ENCODE data around the gene PDCD6IP. TPM values are rescaled to one million over a fixed set of nuclear protein-coding genes. Genes with fewer than 3 reads are reported as not detected.
A peak's percentile ranks its signal among the peaks of the same experiment; 100 is the strongest.
"Not testable (repeated sequence)": the region's sequence is repeated elsewhere in the genome, so short reads cannot be mapped to it uniquely, and the experiment has no call there.

Gene PDCD6IP, protein sequence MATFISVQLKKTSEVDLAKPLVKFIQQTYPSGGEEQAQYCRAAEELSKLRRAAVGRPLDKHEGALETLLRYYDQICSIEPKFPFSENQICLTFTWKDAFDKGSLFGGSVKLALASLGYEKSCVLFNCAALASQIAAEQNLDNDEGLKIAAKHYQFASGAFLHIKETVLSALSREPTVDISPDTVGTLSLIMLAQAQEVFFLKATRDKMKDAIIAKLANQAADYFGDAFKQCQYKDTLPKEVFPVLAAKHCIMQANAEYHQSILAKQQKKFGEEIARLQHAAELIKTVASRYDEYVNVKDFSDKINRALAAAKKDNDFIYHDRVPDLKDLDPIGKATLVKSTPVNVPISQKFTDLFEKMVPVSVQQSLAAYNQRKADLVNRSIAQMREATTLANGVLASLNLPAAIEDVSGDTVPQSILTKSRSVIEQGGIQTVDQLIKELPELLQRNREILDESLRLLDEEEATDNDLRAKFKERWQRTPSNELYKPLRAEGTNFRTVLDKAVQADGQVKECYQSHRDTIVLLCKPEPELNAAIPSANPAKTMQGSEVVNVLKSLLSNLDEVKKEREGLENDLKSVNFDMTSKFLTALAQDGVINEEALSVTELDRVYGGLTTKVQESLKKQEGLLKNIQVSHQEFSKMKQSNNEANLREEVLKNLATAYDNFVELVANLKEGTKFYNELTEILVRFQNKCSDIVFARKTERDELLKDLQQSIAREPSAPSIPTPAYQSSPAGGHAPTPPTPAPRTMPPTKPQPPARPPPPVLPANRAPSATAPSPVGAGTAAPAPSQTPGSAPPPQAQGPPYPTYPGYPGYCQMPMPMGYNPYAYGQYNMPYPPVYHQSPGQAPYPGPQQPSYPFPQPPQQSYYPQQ
- 168 TPM for total RNA-seq (ENCODE audit: insufficient read depth, low replicate concordance)

DNA sequence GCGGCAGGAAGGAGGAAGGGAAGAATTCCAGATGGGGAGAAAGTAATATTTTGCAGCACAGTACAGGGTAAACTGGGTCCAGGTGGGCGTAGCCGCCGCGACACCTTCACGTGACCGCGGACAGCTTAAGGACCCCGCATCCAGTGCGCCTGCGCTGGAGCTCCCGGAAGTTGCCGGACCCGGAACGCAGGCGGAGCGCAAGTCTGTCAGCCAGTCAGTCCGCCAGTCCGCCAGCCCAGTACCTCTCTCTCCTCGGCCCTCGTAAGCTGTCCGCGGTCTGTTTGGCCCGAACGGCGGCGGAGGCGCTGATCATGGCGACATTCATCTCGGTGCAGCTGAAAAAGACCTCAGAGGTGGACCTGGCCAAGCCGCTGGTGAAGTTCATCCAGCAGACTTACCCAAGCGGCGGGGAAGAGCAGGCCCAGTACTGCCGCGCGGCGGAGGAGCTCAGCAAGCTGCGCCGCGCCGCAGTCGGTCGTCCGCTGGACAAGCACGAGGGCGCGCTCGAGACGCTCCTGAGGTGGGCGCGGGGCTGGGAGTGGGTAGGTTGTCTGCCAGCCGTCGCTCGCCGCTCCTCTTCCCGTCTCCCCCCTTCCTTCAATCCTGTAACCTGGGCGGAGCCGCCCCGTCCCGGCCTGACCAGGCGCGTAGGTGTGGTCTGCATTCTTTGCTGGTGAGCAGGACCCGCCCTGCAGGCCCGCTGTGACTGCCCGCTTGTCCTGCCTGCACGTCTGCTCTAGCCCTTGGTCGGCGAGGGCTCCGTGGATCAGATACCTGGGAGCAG, at the start of gene PDCD6IP:
TSS of gene PDCD6IP (plus strand) at position 213 of the 784 bp plus-strand sequence. CDS start at position 312, 99 bp downstream.
- peak; percentile 95 for DNase-seq (ENCODE audit: low spot score)

DNA sequence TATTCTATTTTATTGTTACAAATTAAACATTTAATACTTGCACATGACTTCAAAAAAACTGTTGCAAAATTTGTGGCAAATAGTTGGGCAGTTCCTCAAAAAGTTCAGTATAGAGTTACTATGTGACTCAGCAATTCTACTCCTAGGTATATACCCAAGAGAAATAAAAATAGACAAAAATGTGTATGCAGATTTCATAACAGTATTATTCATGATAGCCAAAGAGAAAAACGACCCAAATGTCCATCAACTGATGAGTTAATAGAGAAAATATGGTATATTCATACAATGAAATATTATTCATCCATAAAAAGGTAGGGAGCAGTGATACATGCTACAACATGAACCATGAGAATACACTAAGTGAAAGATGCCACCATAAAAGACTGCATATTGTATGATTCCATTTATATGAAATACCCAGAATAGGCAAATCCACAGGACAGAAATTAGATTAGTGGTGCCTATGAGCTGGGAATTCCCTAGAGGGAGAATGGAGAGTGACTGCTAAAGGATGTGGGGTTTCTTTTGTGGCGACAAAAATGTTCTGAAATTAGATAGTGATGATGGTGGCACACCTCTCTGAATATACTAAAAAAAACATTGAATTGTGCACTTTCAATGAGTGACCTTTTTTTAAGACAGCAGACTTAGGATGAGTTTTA, 48.8 kb upstream of the PDCD6IP start:
- no peak for DNase-seq (ENCODE audit: low spot score)

DNA sequence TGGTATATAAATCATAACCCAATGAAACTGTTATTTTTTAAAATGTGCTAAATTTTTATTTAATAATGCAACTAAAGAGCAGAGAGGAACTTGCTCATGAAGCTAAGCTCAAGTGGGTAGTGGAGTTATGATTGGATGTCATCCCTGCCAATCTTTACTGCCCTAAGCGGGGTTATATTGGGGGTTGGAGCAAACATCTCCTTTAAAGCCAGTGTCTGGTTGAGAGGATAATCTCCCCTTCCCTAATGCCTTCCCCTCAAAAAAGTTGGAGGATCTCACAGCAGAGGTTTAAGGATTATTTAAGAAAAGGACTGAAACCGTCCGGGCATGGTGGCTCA, 48.2 kb upstream of the PDCD6IP start:
- no peak for DNase-seq (ENCODE audit: low spot score)

DNA sequence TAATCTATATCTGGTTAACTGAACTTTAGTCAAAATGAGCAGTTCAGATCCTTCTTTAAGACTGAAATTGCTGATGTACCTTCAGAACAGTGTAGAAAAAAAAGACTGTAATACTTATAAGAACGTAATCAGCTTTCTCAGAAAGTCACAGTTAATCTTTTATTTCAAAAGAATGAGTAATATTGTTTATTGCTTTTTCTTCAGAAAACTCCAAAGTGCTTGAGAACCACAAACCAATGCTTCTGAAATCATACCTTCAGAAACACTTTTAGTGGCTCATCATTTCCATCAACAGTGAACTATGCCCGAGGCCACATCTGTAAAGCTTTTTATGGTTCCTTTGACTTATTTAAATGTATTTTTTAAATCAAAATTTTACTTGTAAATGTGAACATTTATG, 47.1 kb upstream of the PDCD6IP start:
- no peak for DNase-seq (ENCODE audit: low spot score)

DNA sequence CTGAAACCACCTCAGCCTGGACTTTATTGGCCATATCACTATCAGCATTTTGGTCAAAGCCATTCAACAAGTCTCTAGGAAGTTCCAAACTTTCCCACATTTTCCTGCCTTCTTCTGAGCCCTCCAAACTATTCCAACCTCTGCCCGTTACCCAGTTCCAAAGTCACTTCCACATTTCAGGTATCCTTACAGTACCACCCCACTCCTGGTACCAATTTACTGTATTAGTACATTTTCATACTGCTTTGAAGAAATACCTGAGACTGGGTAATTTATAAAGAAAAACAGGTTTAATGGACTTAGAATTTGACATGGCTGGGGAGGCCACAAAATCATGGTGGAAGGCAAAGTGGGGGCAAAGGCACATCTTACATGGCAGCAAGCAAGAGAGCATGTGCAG, 44.0 kb upstream of the PDCD6IP start:
- DNase-seq (ENCODE audit: low spot score) = not testable (repeated sequence)

DNA sequence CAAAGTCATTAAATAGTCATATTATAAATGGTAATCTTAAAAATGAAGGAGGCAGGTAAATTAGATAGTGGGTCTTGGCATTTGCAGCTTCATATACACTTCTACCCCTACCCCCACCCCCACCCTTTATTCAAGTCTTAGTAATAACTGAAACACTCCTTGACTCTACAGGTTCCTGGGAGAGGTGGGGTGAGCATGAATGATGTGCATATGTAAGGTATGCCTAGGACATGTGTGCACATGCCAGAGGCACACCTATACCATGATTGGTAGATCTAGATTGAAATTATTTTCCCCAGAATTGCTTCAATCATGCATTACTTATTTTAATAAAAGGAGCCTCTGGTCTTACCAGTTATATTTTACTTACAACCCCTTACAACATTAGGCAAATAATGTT, 40.1 kb upstream of the PDCD6IP start:
- no peak for DNase-seq (ENCODE audit: low spot score)

DNA sequence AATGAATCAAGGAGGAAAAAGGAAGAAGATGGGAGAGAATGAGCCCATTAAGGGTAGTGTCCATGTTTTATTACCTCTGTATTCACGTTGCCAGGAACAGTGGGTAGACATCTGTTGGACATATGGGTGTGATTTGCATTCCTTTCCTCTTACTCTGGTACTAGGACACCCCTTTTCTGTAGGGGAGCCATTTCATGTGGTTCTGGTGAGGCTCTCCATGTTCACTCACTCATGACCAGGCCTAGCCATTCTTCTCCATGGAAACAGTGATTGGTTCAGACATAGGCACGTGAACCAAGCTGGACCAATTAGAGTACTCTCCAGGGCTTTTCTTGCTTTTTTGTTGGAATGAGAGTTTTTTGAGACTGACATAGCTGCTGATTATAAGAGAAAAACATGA, 39.6 kb upstream of the PDCD6IP start:
- no peak for DNase-seq (ENCODE audit: low spot score)

DNA sequence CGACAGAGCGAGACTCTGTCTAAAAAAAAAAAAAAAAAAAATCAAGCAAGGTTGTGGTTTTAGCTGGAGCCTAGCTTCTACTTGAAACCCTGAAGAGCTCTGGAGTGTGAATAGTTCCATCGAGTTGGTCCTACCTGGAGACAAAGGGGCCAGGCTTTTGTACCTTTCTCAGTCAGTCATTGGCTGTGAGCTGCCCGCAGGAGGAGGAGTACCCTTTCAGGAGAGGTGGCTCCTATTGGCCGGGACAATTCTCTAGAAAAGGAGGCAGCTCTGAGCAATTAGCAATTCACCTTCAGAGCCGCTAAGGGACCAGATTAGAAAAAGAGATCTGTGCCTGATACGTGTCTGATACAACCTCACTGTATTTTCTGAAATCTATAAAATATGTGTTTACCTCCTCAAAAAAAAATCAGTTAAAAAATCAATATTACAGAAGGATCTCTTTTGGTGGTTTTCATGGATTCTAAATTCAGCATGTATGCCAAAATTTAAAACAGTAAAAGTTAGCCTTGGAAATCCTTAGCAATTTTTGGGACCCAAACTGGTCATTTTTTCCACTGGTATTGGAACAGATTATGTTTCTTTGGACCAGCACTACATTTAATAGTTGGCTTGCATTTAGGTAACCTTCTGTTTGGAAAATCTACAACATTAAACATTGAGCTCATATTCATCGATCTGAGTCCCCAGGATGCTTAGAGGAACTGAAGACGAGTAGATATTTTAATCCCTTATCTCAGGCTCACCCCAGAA, 29.7 kb upstream of the PDCD6IP start:
- no peak for DNase-seq (ENCODE audit: low spot score)

DNA sequence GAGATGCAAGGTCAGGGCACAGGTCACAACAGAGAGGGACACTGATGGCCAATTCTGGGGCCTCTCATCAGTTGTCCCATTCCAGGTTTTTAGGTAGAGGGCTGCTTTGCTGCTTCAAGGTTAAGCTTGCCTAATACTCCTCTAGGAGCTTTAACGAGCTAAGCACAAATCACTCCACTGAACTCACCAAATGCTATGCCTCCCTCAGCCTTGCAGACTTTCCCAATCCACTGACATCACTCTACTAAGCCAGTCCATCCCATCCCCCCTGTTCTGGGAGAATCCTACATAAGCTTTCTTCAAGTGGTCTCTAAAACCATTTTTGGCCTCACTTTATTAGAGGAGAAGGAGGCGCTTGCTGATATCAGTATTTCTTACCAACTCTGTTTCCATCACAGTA, 24.8 kb upstream of the PDCD6IP start:
- peak; percentile 92 for DNase-seq (ENCODE audit: low spot score)

DNA sequence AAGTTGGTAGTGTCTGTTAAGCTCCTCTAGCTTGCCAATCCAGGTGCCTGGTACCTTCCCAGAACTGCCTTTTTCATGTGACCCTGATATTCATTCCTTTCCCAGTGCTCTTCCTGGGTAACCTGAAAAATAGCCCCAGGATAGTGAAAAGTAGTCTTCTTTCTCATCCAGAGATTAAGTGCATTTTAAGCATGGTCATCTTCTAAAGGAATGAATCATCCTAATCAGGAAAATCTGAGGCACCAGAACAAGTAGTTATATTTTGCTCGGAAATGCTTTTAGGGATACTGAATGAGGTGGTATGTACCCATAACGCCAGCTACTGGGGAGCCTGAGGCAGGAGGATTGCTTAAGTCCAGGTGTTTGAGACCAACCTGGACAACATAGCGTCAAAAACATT, 23.1 kb upstream of the PDCD6IP start:
- DNase-seq (ENCODE audit: low spot score) = no peak

DNA sequence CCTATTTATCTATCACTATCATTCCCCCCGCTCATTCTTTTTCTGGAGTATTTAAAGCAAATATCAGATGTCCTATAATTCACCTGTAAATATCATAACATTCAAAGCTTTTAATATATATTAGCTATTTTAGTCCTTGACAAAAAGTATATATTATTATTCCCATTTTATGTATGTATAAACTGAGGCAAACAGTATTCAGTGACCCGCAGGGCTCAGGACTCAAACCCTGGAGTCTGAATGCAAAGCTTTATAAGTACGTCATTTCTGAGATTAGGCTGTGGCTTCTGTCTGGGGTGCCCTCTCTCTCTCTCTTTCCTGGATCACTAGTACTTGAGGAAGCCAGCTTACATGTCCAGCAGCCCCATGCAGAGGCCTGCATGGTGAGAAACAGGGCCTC, 20.4 kb upstream of the PDCD6IP start:
- DNase-seq (ENCODE audit: low spot score) = no peak

DNA sequence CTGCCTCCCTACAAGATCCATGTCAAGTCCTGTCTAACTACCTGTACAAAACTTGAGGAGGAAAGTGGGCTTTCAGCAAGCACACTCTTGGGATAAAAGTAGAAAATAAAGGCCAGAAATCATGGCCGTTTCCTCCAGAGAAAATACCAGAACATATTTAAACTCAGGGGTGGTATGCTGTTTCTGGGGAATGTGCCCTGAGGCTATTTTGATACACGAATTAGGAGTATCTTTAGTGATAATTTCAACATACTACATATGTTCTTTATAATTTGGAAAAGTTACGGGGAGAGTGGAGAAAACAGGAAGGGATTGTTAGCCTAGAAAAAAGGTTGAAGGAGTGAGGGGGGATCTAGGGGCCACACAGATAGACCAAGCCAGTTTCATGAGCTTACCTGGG, 18.7 kb upstream of the PDCD6IP start:
- DNase-seq (ENCODE audit: low spot score) = no peak

DNA sequence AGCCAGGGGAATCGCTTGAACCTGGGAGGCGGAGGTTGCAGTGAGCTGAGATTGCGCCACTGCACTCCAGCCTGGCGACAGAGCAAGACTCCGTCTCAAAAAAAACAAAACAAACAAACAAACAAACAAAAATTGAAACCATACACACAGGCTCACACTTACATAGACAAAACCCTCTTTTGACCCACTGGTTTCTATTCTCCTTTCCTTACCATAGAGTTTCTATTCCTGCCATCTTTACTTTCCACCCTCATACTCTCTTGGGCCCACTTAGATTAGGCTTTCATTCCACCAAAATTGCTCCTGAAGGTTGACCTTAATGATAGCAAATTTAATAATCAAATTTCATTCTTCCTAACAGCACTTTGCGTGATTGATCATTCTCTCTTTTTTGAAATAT, 17.0 kb upstream of the PDCD6IP start:
- DNase-seq (ENCODE audit: low spot score) = not testable (repeated sequence)

DNA sequence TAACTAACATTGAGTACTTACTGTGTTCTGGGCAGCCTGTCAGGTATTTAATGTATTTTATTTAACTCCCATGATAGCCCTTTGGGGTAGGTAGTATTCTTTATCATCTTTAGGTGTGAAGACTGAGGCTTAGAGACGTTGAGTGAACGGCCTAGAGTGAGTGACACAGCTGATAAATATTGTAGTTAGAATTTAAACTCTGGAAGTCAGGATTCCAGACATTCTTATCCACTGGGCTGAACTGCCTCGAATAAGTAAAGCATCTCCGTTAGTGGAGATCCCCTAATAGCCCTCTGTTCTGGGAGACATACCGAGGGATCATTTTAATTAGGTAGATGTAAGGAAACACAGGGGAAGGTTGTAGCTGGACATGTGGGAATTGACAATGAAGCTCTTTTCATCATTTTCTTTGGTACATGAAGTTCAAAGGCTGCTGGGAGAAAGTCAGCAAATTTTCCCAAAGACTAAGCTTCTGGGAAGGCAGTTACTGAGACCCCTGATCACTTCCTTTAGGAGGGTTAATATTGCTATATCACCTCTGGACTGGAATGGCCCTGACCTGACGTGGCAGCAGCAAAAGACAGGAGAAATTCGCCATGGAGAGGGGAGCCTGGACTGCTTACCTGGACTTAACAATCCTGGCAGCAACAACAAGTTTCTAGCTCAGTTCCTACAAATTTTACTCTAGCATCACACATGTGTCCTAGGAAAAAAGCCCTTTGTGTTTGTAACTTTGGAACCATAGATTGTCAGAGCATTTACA, 11.7 kb upstream of the PDCD6IP start:
- DNase-seq (ENCODE audit: low spot score) = no peak

DNA sequence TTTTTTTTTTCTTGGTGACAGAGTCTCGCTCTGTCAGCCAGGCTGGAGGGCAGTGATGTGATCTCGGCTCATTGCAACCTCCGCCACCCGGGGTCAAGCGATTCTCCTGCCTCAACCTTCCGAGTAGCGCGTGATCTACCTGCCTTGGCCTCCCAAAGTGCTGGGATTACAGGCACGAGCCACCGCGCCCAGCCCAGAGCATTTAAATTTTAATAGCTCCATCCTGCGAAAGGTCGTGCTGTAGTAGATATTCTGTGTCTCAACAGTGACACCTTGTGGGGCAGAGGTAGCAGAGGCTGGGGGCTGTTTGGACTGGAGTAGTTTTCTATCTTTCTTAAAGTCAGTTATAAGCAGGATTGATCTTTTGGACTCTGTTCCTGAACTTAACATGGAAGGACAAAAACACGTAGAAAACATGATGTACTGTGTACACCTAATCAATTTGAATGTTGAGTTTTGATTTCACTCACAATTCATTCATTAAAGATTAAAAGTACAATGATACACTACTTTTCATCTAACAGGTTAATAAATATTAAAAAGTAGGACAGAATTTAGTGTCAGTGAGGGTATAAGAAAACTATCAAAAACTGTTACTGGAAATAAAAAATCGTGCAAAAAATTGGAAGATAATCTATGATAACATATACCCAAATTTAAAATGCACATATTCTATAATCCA, 11.0 kb upstream of the PDCD6IP start:
- peak; percentile 71 for DNase-seq (ENCODE audit: low spot score)

DNA sequence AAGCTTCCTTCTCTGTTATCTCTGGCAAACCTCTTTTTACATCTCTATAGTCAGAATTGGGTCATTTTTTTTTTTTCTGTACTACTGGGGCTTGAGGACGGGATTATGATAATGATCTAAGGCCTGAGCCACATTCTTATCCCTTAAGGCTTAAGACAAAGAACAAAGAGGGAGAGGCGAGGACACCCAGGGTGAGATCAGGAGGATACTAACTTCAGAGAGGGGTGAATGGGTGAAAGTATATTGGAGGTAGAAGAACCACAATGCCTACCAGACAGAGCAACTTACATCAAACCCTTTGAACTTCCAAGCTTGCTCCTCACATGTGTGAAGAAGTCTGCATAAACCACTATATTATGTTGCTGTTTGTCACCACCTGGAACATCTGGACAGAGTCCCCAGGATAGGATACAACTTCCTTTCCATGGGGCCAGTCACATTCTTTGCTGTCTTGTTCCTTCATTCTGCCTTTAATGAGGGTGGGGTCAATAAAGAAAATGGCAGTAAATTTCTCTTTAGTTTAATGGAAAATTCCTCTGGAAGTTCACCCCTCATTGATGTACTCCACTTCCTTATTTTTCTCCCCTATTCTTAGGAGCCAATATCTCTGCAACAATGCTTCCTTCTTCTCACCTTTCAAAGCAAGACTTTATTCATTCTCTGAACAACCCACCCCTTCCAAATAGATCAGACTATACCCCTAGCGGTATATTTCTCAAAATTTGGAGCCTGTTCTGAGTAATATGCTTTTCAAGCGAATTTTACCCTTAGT, 9.1 kb upstream of the PDCD6IP start:
- DNase-seq (ENCODE audit: low spot score) = no peak

DNA sequence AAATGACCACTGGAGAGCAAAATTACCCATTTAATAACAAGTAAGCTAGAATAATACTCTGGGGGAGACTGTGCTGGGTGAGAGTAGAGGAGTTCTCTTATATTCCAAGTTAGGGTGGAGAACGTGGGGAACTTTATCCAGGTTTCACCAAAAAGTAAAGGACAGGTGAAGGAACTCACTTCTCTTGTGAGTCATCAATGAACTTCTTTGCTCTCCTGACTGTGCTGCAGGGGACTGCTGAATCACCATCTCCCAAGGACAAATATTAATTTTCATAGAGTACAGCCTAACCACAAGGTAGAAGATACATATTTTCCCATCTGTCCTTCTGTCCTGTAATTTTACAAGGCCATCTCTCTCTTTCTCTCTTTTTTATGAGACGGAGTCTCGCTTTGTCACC, 8.3 kb upstream of the PDCD6IP start:
- DNase-seq (ENCODE audit: low spot score) = no peak

DNA sequence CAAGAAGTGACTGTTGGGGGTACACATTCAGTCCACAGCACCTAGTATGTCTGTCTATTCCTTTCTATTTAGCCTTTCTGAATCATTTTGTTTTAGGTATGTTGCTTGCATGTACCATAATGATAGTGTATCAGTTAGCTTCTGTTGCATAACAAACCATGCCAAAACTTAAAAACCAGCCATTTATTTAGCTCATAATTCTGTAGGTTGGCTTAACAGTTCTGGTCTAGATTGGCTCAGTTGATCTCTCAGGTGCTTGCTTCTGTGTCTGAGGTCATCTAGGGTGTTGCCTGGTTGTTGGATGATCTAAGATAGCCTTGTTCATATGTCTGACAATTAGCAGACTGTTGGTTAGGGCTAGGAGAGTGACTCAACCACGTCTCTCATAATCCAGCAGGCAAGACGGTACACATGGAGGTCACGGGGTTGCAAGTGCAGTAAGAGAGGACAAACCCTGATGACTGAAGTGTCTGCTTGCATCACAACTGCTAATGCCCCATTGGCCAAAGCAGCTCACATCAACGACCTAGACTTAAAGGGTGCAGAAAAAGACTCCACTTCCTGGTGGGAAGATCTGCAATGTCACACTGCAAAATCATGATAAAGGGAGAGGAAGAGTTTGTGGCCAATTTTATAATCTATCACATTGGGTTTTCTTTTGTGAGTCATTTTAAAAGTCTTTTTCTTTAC, 6.8 kb upstream of the PDCD6IP start:
- no peak for DNase-seq (ENCODE audit: low spot score)
